Measurements from ENCODE around the gene PCDH15.

DNA sequence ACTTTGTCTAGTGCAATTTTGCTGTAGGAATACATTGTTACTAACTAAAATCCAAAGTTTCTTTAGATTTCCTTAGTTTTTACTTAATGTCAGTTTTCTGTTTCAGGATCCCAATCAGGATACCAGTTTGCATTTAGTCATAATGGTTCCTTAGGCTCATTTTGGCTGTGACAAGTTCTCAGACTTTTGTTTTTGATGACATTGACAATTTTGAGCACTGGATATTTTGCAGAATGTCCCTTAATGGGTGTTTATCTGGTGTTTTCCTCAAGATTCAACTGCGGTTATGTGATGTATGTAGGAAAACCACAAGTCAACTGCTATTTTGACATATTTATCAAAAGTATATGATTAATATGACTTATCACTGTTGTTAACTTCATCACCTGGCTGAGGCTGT is 482.6 kb downstream of the PCDH15 start:
- TF ChIP-seq, protein P1, sequence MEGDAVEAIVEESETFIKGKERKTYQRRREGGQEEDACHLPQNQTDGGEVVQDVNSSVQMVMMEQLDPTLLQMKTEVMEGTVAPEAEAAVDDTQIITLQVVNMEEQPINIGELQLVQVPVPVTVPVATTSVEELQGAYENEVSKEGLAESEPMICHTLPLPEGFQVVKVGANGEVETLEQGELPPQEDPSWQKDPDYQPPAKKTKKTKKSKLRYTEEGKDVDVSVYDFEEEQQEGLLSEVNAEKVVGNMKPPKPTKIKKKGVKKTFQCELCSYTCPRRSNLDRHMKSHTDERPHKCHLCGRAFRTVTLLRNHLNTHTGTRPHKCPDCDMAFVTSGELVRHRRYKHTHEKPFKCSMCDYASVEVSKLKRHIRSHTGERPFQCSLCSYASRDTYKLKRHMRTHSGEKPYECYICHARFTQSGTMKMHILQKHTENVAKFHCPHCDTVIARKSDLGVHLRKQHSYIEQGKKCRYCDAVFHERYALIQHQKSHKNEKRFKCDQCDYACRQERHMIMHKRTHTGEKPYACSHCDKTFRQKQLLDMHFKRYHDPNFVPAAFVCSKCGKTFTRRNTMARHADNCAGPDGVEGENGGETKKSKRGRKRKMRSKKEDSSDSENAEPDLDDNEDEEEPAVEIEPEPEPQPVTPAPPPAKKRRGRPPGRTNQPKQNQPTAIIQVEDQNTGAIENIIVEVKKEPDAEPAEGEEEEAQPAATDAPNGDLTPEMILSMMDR (conservative IDR thresholded peaks at IDR 0.05; ENCODE audit: low read length): no peak
- TF ChIP-seq EZH2phosphoT487 (IDR thresholded peaks at IDR 0.05; ENCODE audit: borderline replicate concordance): no peak

Measured in Loucy (cell line).